Pulmonary artery endothelial cell (primary cell): Measurements from ENCODE around the gene ACBD6. TPM values are rescaled to one million over a fixed set of nuclear protein-coding genes. Genes with fewer than 3 reads are reported as not detected.

Experiments used
- DNase-seq: peaks from one replicate; pipeline ENCODE4 v3.0.0-alpha.2; 2011; ENCODE audit warnings: low read depth, low spot score
- total RNA-seq: library from RNA; depleted of rRNA; stranded (reverse); fragments of >200 nt; gene quantifications from 2 replicates; pipeline ENCODE4 v1.2.3, GENCODE V29; 2014

Gene ACBD6
- total RNA-seq, 1 donor from 2014 or later, result 78.5 TPM

- no peak for DNase-seq
These were observed 244.9 kb downstream of the ACBD6 start for GRCh38 chr1:180257486-180257885.

- DNase-seq, result no peak
These were observed 245.4 kb downstream of the ACBD6 start for GRCh38 chr1:180257028-180257386.

- DNase-seq, result no peak
These were observed 245.9 kb downstream of the ACBD6 start for GRCh38 chr1:180256341-180257027.

GRCh38 chr1:180255536-180256340, 246.6 kb downstream of the ACBD6 start:
- DNase-seq, result no peak

GRCh38 chr1:180254854-180255253, 247.5 kb downstream of the ACBD6 start:
- DNase-seq, result no peak

- no peak for DNase-seq
These were observed 247.9 kb downstream of the ACBD6 start for GRCh38 chr1:180254496-180254819.

- no peak for DNase-seq
These were observed 248.5 kb downstream of the ACBD6 start for GRCh38 chr1:180253585-180254495.

GRCh38 chr1:180252638-180253536, 249.5 kb downstream of the ACBD6 start:
- peak; percentile 8 for DNase-seq

GRCh38 chr1:180251526-180252305, 250.7 kb downstream of the ACBD6 start:
- no peak for DNase-seq

GRCh38 chr1:180250883-180251509, 251.4 kb downstream of the ACBD6 start:
- DNase-seq, result no peak

GRCh38 chr1:180250499-180250770, 251.9 kb downstream of the ACBD6 start:
- no peak for DNase-seq

- peak; percentile 15 for DNase-seq
These were observed 252.5 kb downstream of the ACBD6 start for GRCh38 chr1:180249725-180250498.

- no peak for DNase-seq
These were observed 253.4 kb downstream of the ACBD6 start for GRCh38 chr1:180248731-180249681.

GRCh38 chr1:180248176-180248575, 254.2 kb downstream of the ACBD6 start:
- no peak for DNase-seq

- DNase-seq, result no peak
These were observed 254.8 kb downstream of the ACBD6 start for GRCh38 chr1:180247580-180247979.

GRCh38 chr1:180247061-180247460, 255.3 kb downstream of the ACBD6 start:
- no peak for DNase-seq

GRCh38 chr1:180246579-180246978, 255.8 kb downstream of the ACBD6 start:
- no peak for DNase-seq

GRCh38 chr1:180244840-180245239, 257.5 kb downstream of the ACBD6 start:
- no peak for DNase-seq
